ENCODE results near the gene ZFYVE27. TPM values are rescaled to one million over a fixed set of nuclear protein-coding genes. Genes with fewer than 3 reads are reported as not detected.

ZFYVE27 gene
- total RNA-seq, 4 donors from 2014 or later = 10.1 to 16.0 (median 13.4) TPM

DNA sequence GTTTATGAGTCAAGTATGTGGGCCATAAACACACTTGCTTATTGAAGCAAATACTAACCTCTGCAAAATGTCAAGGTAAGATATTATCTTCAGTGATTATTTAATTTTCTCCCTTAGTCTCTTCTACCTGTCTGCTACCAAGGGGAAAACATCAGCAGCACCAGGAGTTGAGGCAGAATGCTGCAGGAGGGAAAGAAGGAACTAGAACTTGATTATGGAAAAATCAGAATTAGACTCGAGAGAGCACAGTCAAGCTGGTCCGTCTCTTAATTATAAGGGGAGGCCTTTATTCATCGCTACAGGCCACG, 4.9 kb upstream of the ZFYVE27 start:
- DNase-seq = no peak
- TF ChIP-seq POLR2A (IDR thresholded peaks at IDR 0.05) = no peak
- TF ChIP-seq, protein P1, sequence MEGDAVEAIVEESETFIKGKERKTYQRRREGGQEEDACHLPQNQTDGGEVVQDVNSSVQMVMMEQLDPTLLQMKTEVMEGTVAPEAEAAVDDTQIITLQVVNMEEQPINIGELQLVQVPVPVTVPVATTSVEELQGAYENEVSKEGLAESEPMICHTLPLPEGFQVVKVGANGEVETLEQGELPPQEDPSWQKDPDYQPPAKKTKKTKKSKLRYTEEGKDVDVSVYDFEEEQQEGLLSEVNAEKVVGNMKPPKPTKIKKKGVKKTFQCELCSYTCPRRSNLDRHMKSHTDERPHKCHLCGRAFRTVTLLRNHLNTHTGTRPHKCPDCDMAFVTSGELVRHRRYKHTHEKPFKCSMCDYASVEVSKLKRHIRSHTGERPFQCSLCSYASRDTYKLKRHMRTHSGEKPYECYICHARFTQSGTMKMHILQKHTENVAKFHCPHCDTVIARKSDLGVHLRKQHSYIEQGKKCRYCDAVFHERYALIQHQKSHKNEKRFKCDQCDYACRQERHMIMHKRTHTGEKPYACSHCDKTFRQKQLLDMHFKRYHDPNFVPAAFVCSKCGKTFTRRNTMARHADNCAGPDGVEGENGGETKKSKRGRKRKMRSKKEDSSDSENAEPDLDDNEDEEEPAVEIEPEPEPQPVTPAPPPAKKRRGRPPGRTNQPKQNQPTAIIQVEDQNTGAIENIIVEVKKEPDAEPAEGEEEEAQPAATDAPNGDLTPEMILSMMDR (IDR thresholded peaks at IDR 0.05) = no peak
- Histone ChIP-seq H3K4me3 (no peak overlapping the region), H3K9me3 (no peaks in the 10 kb centered on the region), H3K36me3 (no peaks in the 10 kb centered on the region), H3K27me3 (no peaks in the 10 kb centered on the region), H3K27ac (no peak overlapping the region), H3K4me1 (peaks cover 0 to 12% (median 5%) of the 10 kb centered on the region in 3 donors)
- WGBS, 2 donors = 72 to 73% methylated on average over 4 of the region's 4 CpGs
- intact Hi-C loops (cut with DNase I) = loop anchor here (10.0 kb wide), 1 partner anchor 57 kb away; no protein-coding TSS in a partner anchor

- 41 to 57% methylated on average over 5 of the region's 5 CpGs for WGBS, 2 donors
- no peaks in the 10 kb centered on the region for H3K36me3 ChIP-seq
- no peak overlapping the region for H3K4me3 ChIP-seq
- H3K9me3 ChIP-seq = no peaks in the 10 kb centered on the region
- no peak overlapping the region for H3K27ac ChIP-seq
- peaks cover 6 to 16% (median 10%) of the 10 kb centered on the region in 3 donors for H3K4me1 ChIP-seq
- intact Hi-C loops (cut with DNase I) = loop anchor here (10.0 kb wide), 1 partner anchor 58 kb away; no protein-coding TSS in a partner anchor
- DNase-seq = no peak
- TF ChIP-seq, protein P1 (IDR thresholded peaks at IDR 0.05) = no peak
- TF ChIP-seq POLR2A (IDR thresholded peaks at IDR 0.05) = no peak
- no peaks in the 10 kb centered on the region for H3K27me3 ChIP-seq
Observed at GRCh38 chr10:97733256-97733655, 3.7 kb upstream of the ZFYVE27 start.

DNA sequence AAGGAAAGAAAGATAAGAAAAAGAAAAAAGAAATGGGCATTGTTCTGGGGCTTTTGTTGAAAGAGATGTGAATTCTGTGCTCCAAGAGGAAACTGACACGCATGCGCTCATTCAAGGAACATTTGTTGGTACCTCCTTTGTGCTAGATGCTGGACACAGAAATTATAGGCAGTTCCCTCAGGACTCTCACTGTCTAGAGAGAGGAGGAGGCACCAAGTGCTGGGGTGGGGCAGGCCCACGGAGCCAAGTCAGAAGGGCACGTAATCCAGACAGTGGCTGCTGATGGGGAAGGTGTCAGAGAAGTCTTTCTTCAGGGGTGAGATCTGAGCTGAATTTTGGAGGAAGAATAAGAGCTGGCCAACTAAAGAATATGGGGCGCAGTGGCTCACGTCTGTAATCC, 2.9 kb upstream of the ZFYVE27 start:
- TF ChIP-seq POLR2A (IDR thresholded peaks at IDR 0.05) = no peak
- TF ChIP-seq, protein P1 (IDR thresholded peaks at IDR 0.05) = no peak
- Histone ChIP-seq H3K9me3 (no peaks in the 10 kb centered on the region), H3K4me1 (peaks cover 9 to 24% (median 15%) of the 10 kb centered on the region in 3 donors), H3K27ac (no peak overlapping the region), H3K4me3 (no peak overlapping the region), H3K27me3 (no peaks in the 10 kb centered on the region), H3K36me3 (peaks cover 0 to 6% (median 0%) of the 10 kb centered on the region in 3 donors)
- WGBS, 2 donors = 80% methylated on average over 6 of the region's 6 CpGs
- DNase-seq = no peak
- intact Hi-C loops (cut with DNase I) = loop anchor here (10.0 kb wide), 1 partner anchor 59 kb away; no protein-coding TSS in a partner anchor

- Histone ChIP-seq H3K9me3 (no peaks in the 10 kb centered on the region), H3K36me3 (peaks cover 0 to 29% (median 0%) of the 10 kb centered on the region in 3 donors), H3K27me3 (no peaks in the 10 kb centered on the region), H3K27ac (peak overlapping the region; percentile 91 to 98 (median 96)), H3K4me1 (peaks cover 9 to 39% (median 17%) of the 10 kb centered on the region in 3 donors), H3K4me3 (peak overlapping the region; percentile 66 to 94 (median 90))
- DNase-seq = no peak
- WGBS, 2 donors = 67 to 71% methylated on average over 6 to 9 of the region's 13 CpGs
- TF ChIP-seq POLR2A (IDR thresholded peaks at IDR 0.05) = no peak
- TF ChIP-seq, protein P1 (IDR thresholded peaks at IDR 0.05) = no peak
- intact Hi-C loops (cut with DNase I) = loop anchor here (5.0 to 10.0 kb wide), 2 partner anchors 39 to 62 kb away; no protein-coding TSS in a partner anchor
Observed at GRCh38 chr10:97736403-97736901, 476 bp upstream of the ZFYVE27 start.

- no peak for DNase-seq
- Histone ChIP-seq H3K36me3 (peaks cover 0 to 37% (median 0%) of the 10 kb centered on the region in 3 donors), H3K9me3 (no peaks in the 10 kb centered on the region), H3K27me3 (no peaks in the 10 kb centered on the region), H3K27ac (peak overlapping the region; percentile 91 to 98 (median 96)), H3K4me3 (peak overlapping the region; percentile 66 to 94 (median 90)), H3K4me1 (peaks cover 9 to 44% (median 17%) of the 10 kb centered on the region in 3 donors)
- intact Hi-C loops (cut with DNase I) = loop anchor here (5.0 to 10.0 kb wide), 2 partner anchors 41 to 63 kb away; no protein-coding TSS in a partner anchor
- TF ChIP-seq, protein P1 (IDR thresholded peaks at IDR 0.05) = no peak
- no peak for TF ChIP-seq POLR2A (IDR thresholded peaks at IDR 0.05)
- 25 to 27% methylated on average over 14 of the region's 14 CpGs for WGBS, 2 donors
Observed at GRCh38 chr10:97737770-97738265, 890 bp downstream of the ZFYVE27 start.

Measured in esophagus squamous epithelium (tissue), 5 donors.